ENCODE results near the gene ZSCAN22.

The ZSCAN22 gene

GRCh38 chr19:58326914-58327726 lies at the start of gene ZSCAN22:
Gene ZSCAN22, plus strand, starts transcription at chr19:58326994. Its CDS starts 7,809 bp downstream, at chr19:58334803.
- DNase-seq (ENCODE audit: low read depth) = peak; percentile 73
- TF ChIP-seq, protein P1, sequence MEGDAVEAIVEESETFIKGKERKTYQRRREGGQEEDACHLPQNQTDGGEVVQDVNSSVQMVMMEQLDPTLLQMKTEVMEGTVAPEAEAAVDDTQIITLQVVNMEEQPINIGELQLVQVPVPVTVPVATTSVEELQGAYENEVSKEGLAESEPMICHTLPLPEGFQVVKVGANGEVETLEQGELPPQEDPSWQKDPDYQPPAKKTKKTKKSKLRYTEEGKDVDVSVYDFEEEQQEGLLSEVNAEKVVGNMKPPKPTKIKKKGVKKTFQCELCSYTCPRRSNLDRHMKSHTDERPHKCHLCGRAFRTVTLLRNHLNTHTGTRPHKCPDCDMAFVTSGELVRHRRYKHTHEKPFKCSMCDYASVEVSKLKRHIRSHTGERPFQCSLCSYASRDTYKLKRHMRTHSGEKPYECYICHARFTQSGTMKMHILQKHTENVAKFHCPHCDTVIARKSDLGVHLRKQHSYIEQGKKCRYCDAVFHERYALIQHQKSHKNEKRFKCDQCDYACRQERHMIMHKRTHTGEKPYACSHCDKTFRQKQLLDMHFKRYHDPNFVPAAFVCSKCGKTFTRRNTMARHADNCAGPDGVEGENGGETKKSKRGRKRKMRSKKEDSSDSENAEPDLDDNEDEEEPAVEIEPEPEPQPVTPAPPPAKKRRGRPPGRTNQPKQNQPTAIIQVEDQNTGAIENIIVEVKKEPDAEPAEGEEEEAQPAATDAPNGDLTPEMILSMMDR (IDR thresholded peaks at IDR 0.05; ENCODE audit: control insufficient read depth, insufficient read depth, low read depth, low read length, missing control alignments) = no peak
- H3K4me3 ChIP-seq (ENCODE audit: control insufficient read depth, low read depth, low read length) = peak within 1 kb of the TSS; percentile 89

GRCh38 chr19:58277197-58277596 lies 49.6 kb upstream of the ZSCAN22 start:
- H3K4me3 ChIP-seq (ENCODE audit: control insufficient read depth, low read depth, low read length) = no peak overlapping the region
- DNase-seq (ENCODE audit: low read depth) = no peak
- TF ChIP-seq, protein P1 (IDR thresholded peaks at IDR 0.05; ENCODE audit: control insufficient read depth, insufficient read depth, low read depth, low read length, missing control alignments) = no peak

- peak; percentile 1 for DNase-seq (ENCODE audit: low read depth)
- TF ChIP-seq, protein P1 (IDR thresholded peaks at IDR 0.05; ENCODE audit: control insufficient read depth, insufficient read depth, low read depth, low read length, missing control alignments) = no peak
- H3K4me3 ChIP-seq (ENCODE audit: control insufficient read depth, low read depth, low read length) = peak overlapping the region; percentile 95
Observed at GRCh38 chr19:58277748-58278540, 48.9 kb upstream of the ZSCAN22 start.

DNA sequence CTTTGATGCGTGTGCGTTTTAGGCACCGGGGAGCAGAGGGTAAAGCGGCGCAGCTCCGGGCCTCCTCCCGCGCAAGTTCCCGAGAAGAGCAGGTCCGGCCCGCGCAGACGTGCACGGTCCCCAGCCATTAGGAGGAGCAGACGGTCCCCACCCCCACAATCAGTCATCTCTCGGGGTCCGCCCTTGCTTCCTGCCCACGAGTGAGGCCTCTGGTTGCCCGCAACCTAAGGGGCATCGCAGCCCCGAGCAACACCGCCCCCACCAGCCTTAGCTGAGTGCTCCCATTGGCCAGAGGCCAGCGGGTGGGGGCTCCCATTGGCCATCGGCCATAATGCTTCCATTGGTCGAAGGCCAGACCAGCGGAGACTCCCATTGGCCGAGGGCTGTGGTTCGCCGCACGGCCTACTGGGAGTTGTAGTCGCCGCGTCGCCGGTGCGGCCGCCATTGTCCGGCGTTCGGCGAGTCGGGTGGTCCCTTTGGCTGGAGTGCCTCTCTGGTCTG lies 48.2 kb upstream of the ZSCAN22 start, which contains the start of gene ZNF8:
Gene ZNF8, plus strand, starts transcription at position 415 of the 501 bp plus-strand sequence. CDS start 127 bp downstream, outside the sequence.
- peak; percentile 88 for DNase-seq (ENCODE audit: low read depth)
- peak within 1 kb of the TSS; percentile 95 for H3K4me3 ChIP-seq (ENCODE audit: control insufficient read depth, low read depth, low read length)
- TF ChIP-seq, protein P1 (IDR thresholded peaks at IDR 0.05; ENCODE audit: control insufficient read depth, insufficient read depth, low read depth, low read length, missing control alignments) = no peak

DNA sequence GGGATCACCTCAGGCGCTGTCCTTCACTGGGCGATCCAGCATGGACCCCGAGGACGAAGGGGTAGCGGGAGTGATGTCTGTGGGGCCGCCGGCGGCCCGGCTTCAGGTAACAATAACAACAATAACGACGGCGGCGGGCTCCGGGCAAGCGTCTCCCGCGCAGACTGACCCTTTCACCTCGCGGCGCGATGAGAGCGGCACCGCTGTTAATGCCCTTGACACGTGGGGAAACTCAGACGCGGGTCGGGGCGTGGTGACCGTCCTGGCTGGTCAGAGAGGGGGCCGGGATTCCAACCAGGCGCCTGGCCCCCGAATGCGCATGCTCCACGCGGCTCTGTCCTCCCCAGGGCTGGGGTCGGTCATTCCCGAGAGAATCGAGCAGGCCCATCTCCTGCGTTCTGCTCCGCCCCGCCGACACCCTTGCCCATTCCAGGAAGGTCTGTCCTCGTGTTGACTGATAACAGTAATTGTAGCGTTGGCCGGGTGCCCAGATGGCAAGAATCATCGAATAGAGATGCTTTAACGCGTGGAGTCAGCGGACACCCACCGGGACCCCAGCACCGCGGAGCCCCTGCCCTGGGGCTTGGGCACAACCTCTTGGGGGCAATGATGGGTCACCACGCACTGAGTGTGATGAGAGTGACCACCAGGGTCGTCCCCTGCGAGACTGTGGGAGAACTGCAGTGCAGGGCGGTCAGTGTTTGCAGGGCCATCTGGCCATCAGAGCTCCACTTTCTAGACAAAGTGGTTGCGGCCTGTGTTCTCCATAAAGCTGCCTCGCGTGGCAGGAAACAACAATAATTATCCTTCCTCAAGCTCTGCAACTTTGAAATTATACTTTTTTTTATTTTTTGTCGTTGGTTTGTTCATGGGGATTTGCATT lies 47.5 kb upstream of the ZSCAN22 start:
- TF ChIP-seq, protein P1 (IDR thresholded peaks at IDR 0.05; ENCODE audit: control insufficient read depth, insufficient read depth, low read depth, low read length, missing control alignments) = no peak
- peak; percentile 10 for DNase-seq (ENCODE audit: low read depth)
- peak overlapping the region; percentile 95 for H3K4me3 ChIP-seq (ENCODE audit: control insufficient read depth, low read depth, low read length)

Data from AG09309 (cell line).